Stimulated activated CD8-positive, alpha-beta memory T cell treated with anti-CD3 and anti-CD28 coated beads, Interleukin-12 subunit alpha, Interleukin-12 subunit beta, amount 100 ng/mL, for 1 hour (primary cell): Measurements from ENCODE around the gene ZNF385C.
"Not testable (repeated sequence)": the region's sequence is repeated elsewhere in the genome, so short reads cannot be mapped to it uniquely, and the experiment has no call there.

Experiments used
- DNase-seq: peaks from one replicate; pipeline ENCODE4 v3.0.0-alpha.2; 2020; ENCODE audit warnings: low read depth

Gene ZNF385C

GRCh38 chr17:42019509-42020404 is 78.5 kb downstream of the ZNF385C start, which contains the start of gene NKIRAS2:
TSS of gene NKIRAS2 (plus strand) at chr17:42020090. CDS start at chr17:42021578, 1,488 bp downstream.
- peak; percentile 88 for DNase-seq

- no peak for DNase-seq
Observed at GRCh38 chr17:42018988-42019387, 79.3 kb downstream of the ZNF385C start.

GRCh38 chr17:42018339-42018738 is 79.9 kb downstream of the ZNF385C start:
- no peak for DNase-seq

DNA sequence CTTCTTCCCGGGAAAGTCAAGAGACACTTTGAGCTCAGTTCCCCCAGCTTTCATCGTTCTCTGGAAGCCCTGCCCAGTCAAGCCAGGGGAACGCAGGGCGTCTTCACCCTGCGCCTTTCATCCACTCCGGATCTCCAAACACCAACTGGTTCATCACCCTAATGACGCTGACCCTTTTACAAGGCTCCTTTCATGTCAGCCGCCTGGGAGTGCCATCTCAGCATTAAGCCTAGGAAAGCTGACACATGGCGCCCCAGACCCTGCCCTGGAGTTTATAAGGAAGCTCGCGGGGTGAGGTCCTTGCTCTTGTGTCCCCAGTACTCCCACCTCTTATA is 80.4 kb downstream of the ZNF385C start:
- DNase-seq: no peak

DNA sequence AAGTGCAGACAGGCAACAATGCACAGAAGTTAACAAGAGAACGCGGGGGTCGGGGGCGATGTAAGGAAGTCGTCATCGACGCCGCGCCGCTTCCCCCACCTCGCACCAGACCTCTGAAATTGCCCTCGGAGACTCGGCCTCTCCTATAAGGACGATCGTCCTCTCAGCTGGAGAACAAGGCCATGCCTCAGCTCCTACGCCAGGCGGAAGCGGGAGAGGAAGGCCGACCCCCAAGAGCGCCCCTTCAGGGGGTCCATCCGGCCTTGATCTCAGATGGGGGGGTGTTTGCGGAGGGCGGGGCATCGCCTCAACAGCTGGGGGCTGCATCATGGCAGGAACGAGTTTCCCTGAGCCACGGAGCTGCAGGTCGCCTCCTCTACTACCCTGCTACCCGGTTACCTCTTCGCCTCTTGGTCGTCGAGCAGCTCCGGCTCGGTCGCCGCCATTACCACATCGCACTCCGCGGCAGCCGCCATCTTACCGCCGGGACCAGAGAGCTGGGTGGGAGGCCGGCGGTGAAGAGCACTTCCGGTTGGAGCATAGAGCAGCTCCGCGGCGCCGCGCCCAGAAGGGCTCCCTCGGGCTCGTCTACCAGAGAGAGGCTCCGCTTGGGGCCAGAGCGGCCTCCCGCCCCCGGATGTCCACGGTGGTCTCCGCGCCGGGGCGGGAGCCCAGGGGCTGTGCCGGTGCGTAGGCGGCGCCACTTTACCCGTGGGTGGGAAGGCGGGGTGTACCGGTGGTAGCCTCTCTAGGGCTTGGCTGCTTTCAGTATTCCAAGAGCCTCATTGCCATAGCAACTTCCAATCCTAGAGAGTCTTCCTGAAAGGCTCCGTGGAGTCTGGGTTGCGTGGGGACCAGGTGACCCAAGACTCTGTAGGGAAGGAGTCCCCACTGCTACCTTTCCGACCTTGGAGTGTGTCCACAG is 81.1 kb downstream of the ZNF385C start, which contains the start of gene DNAJC7:
TSS of gene DNAJC7 (minus strand) at position 499 of the 925 bp plus-strand sequence. CDS start at position 476, 23 bp downstream.
- DNase-seq: peak; percentile 81

DNA sequence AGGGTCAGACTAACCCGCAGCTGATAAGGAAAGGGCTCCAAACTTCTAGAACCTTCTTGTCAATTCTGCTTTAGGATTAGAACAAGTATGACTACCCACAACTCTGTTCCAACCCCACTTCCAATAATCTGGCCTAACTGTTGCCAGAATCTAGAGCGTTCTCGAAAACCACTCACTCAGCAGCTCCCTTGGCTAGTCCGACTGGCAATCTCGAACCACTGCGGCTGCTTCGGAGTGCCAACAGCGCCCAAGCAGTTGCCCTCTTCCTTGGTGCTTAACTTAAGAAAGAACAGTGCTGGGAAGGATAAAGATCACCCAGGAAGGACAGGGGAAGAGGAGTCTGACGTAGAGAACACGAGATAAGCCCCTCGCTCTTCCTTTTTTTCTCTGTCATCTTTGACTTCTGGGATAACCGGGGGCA is 81.9 kb downstream of the ZNF385C start:
- DNase-seq: no peak

DNA sequence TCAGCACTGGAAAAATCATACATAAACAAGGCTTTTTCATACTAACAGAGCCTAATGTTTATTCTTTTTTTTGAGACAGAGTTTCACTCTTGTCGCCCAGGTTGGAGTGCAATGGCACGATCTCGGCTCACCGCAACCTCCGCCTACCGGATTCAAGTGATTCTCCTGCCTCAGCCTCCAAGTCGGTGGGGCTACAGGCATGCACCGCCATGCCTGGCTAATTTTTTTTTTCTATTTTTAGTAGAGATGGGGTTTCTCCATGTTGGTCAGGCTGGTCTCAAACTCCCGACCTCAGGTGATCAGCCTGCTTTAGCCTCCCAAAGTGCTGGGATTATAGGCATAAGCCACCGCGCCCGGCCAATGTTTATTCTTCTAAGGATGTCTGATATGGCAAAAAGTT is 84.5 kb downstream of the ZNF385C start:
- DNase-seq: not testable (repeated sequence)

GRCh38 chr17:42012363-42012762 is 85.9 kb downstream of the ZNF385C start:
- DNase-seq: not testable (repeated sequence)

GRCh38 chr17:42010898-42011516 is 87.3 kb downstream of the ZNF385C start:
- DNase-seq: no peak

DNA sequence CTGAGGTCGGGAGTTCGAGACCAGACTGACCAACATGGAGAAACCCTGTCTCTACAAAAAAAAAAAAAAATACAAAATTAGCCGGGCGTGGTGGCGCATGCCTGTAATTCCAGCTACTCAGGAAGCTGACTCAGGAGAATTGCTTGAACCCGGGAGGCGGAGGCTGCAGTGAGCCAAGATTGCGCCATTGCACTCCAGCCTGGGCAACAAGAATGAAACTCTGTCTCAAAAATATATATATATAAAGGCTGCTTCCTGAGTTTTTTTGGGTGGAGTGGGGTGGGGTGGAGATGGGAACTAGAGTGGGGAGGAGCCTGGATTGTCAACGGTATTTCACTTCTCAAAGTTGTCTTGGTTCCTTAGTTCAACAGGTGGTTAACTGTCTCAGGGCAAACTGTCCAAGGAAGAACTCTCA is 88.0 kb downstream of the ZNF385C start:
- not testable (repeated sequence) for DNase-seq

DNA sequence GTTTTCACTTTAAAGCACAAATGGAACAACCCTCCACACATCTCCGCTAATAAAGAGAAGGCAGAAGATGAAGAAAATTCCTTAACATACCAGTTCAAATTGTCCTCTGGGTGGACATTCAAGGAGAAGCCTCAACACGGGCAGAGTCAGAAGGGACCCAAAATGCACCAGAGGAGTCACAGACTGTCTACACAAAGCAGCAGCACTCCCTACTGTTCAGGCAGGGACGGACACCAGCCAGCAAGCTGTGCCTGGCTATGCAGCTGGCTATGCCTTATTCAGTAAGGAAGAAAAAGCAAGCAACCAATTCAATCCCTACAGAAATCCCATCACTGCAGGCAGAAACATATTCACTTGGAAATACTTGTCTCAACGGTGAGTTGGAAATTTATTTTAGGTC is 89.1 kb downstream of the ZNF385C start:
- DNase-seq: no peak

DNA sequence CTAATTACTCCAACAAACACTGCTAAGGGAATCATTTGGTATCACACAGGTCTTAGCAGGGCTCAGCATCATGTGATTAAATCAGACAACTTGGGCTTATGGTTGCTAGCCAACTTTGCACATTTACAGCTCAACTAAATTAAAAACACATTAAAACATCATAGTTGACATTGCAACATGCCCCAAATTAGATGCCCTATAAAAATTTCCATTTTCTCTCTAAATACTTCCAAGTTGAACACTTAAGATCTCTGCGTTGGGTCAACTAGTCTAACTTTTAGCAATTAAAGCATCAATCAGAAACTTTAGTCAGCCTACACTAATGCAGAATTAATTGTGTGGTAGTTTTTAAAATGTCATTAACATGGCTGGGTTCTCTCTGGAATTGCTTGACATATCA is 93.1 kb downstream of the ZNF385C start:
- DNase-seq: no peak

DNA sequence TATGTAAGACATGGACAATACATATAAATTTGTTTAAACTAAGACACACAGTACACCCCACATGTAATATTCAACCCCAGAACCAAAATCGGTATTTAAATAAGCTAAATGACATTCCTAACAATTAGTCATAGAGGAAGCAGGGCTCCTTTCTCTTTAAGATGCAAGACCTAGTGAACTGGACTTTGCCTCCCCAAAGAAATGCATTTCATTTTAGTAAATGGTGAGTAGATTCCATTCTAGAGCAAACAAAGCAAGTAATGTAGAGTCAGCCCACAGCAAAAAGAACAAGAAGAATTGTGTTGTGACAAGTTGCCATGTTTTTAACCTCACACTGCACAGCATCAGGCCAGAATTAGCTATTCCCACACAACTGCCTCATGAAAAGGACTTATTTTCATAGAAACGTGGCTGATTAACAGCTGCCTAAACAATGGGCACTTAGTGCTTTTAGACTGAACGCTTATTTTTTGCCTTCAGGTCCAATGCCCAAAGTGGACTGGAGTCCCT is 95.4 kb downstream of the ZNF385C start:
- no peak for DNase-seq

DNA sequence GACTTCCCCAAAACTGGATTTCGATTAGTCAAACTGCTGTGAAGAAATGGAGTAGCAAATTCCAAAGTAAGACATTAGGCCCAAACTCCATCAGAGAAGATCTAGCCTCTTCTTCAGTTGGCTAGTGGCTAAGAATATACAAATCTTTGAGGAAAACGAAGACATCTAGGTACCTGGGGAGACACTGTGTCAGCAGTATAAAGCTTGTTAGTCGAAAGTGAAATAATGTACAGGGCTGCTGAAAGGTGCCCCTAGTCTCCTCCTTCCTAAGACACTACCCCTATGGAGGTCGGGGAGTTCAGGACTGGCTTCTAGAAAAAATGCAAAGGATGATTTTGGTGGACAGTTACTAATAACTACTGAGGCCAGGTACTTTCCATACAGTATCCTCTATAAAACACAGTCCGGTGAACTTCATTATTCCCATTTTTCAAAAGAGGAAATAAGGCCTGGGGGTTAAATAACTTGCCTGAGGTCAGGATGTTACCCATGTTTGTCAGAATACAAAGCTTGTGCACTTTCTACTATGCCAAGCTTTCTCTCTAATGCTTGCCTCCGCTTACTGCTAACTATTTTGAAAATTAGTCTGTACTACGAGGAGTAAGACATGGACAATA is 96.0 kb downstream of the ZNF385C start:
- no peak for DNase-seq

GRCh38 chr17:42001729-42002128 is 96.5 kb downstream of the ZNF385C start:
- no peak for DNase-seq

DNA sequence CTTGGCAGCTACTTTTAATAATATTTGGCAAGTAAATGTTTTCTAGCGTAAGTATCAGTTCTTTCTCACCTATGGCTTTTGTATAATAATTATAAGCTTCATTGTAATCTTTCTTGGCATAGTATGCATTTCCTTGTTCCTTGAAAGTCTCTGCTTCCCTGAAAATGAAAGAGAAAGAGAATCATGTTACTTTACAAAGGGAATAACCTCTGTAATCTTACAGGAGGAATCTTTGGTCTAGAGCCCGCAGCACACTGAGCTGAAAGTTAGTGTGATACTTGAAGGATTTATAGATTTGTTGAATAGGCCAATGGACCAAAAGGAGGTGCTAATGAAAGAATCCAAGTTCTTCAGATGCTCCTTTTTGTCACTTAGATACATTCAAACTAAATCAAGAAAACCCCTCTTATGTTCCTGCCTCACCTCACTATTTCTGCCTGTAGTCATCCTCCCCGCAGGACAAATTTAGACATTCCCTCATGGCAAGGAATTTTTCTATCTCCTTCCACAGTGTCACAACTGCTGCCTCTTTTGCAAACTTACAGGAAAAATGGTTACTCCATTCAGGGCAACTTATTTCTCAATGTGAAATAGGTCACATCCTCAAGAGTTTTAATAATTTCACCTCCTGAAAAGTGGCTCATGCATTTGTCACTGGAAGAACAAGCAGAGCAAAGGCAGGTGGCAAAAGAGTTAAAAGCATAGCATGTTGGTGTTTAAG is 97.7 kb downstream of the ZNF385C start:
- DNase-seq: no peak

GRCh38 chr17:41998497-41998896 is 99.8 kb downstream of the ZNF385C start:
- DNase-seq: no peak

GRCh38 chr17:41996855-41997164 is 101.5 kb downstream of the ZNF385C start:
- DNase-seq: no peak

- DNase-seq: no peak
Observed at GRCh38 chr17:41992576-41992975, 105.7 kb downstream of the ZNF385C start.

DNA sequence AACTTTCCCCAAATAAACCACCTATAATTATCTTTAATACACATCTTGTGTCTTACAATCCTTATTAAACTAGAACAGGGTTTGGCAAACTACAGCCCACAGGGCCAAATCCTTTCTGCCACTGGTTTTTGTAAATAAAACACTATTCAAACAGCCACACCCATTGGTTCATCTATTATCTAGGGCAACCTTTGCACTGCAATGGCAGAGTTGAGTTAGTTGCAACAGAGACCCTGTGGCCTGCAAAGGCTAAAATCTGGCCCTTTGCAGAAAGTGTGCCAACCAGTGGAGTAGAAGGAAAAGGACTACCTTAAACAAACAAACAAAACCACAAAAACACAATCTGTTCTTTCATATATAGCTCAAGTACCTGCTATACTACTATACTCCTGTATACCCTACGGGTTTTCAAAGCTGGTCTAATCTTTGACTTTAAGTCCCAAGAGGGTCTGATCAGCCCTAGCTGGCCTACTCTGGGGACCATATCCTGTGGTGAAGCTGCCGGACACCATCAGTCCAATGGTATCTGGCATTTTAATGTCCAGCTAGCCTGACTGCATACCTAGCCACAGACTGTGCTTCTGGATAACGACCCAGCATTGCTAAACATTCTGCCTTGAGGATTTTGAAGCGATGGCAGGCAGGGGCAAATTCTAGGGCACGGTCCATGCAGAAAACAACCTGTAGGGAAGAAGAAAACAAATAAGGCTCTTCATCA is 108.4 kb downstream of the ZNF385C start:
- no peak for DNase-seq
